NOMO-1 treated with DMSO at 0.1 percent for 48 hours (cell line): Measurements from ENCODE around the gene MVB12B.
A peak's percentile ranks its signal among the peaks of the same experiment; 100 is the strongest.

Experiments used
- DNase-seq: peaks from one replicate; lab custom pipeline; 2025; ENCODE audit not compliant: unreplicated experiment; lab: John Stamatoyannopoulos, UW

The MVB12B gene

DNA sequence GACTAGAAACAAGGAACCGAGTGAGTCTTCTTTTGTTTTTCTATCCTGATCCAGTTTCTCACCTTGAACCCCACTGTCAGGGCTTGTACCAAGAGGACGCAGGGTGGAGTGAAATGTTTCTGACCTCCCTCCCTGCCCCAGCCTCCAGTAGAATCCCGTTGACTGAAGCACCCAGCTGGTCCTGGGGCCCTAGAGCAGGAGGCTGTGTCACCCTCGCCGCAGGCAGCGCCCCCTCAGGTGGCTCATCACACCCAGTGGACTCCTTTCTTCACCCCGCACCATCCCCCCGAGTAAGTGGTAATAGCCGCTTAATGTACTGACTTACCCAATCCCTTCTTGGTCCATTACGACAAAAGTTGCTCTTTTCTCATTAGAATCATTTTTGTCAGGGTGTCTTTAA lies 53.8 kb downstream of the MVB12B start:
- no peak for DNase-seq

- DNase-seq: no peak
Measured at GRCh38 chr9:126381195-126381594, 54.6 kb downstream of the MVB12B start.

- peak; percentile 75 for DNase-seq
Measured at GRCh38 chr9:126383406-126384046, 56.9 kb downstream of the MVB12B start.

DNA sequence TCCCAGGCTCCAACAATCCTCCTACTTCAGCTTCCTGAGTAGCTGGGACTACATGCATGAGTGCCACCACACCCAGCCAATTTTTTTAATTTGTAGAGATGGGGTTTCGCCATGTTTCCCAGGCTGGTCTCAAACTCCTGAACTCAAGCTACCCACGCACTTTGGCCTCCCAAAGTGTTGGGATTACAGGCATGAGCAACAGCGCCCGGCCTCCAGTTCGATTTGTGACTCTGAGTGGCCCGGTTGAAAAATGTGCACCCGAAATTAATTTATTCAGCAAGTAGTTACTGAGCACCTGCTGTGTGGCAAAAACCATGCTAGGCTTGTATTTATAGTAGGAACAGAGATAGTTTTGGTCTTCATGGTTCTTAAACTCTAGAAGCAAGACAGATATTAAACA lies 58.3 kb downstream of the MVB12B start:
- DNase-seq: no peak

GRCh38 chr9:126386088-126386487 lies 59.5 kb downstream of the MVB12B start:
- no peak for DNase-seq

DNA sequence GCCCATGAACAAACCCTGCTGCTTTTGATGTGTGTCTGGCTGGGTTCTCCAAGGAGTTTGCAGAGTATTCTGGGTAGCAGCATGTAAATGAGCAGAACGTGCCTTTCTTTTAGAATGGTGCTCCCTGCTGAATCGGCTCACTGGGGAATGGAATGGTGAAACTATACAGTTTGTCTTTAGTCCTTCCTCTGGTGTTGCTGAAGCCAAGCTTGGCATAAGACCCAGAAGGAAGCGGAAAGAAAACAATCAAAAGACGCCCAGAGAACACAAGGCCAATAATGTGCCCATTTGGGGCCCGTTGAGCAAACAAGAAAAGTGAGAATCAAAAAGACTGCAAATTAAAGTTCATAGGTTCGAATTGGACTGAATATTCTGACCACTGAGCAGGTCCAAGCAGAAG lies 60.1 kb downstream of the MVB12B start:
- no peak for DNase-seq

GRCh38 chr9:126388964-126389708 lies 62.5 kb downstream of the MVB12B start:
- DNase-seq: no peak

GRCh38 chr9:126389992-126390391 lies 63.4 kb downstream of the MVB12B start:
- peak; percentile 83 for DNase-seq

GRCh38 chr9:126390923-126391322 lies 64.3 kb downstream of the MVB12B start:
- no peak for DNase-seq

DNA sequence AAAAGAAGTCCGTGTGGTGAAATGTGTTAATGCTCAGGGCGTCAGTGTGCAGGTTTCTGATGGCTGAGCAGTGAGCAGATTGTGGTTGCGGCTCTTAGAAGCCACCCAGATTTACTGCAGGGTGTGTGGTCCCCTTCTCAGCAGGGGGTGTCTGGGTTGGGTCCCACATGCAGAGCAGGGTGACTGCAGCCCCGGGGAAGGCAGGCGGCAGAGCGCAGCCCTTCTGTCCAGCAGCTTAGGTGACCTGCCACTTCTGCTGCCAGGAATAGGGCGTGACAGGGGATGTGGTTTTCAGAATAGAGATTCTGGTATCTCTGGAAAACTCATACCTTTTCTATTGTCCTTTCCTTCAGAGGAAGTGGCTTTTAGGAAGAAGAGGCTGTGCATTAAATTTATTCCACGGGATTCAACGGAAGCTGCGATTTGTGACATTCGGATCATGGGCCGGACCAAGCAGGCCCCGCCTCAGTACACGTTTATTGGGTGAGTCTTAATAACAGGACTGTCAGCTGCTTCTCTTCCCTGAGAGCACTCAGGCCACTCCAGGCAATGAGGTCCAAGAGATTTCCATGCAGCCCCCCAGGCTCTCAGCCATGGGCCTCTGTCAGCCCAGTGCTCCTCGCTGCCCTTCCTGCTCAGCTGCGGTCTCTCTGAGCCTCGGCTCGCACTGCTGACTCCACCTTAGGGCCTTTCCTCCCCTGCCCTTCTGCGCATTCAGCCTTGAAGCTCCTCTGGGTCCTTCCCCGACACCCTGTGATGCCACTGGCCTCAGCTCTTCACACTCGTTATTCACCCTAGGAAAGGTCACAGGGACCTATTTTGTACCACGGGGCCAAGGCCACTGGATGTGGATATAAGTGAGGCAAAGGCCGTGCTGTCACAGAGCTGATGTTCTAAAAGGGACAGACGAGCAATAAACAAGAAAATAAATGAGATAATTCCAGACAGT lies 65.4 kb downstream of the MVB12B start:
- no peak for DNase-seq

GRCh38 chr9:126392662-126393371 lies 66.2 kb downstream of the MVB12B start:
- DNase-seq: no peak

GRCh38 chr9:126393876-126394275 lies 67.2 kb downstream of the MVB12B start:
- no peak for DNase-seq

GRCh38 chr9:126394802-126395201 lies 68.2 kb downstream of the MVB12B start:
- DNase-seq: no peak

DNA sequence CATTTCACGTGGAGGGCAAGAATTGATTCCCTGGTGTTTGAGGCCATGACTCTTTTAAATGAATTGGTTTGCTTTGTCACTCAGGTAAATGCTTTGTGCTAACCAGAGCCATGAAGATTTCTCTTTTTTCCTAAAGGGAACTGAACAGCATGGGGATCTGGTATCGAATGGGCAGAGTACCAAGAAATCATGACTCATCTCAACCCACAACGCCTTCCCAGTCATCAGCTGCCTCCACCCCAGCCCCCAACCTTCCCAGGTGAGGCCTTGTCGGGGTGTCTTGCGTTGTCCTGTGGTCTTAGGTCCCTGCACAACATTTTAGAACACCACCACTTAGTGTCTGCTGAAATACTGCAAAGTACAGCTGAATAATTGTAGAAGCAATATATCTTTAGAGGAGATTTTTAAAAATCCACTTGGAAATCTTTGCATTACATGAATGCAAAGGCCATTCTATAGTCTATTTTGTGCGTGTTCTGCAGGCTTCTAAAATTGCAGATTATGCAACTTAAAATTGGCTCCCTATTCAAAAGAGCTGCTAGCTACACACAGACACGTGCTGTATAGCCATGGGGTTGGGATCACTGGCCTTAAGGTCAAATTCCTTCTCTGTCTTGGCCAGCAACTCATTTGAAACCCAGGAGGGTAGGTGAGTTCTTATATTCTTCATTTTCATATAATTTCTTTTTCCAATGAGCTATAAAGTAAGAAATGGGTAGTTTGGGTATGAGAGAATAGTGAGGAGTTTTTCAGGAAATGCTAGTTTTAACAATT lies 69.0 kb downstream of the MVB12B start:
- DNase-seq: peak; percentile 17

DNA sequence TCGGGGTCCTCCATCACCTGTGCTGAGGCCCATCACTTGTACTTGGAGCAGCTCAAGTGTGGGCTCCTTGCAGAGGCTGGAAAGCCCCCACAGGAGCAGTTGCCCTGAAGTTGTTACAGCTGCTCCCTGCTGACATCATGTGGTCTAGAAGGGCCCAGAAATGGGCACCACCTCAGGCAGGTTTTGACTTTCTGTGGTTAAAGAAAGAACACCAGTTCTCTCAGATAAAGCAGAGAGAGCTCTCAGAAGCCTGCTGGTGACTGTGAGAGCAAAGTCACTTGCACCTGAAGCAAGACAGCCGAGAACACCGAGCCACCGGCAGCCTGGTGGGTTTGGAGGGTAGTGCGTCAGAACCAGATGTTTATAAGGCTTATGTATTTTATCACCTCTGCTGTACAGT lies 70.4 kb downstream of the MVB12B start:
- no peak for DNase-seq

GRCh38 chr9:126398403-126399058 lies 71.9 kb downstream of the MVB12B start:
- peak; percentile 51 for DNase-seq

DNA sequence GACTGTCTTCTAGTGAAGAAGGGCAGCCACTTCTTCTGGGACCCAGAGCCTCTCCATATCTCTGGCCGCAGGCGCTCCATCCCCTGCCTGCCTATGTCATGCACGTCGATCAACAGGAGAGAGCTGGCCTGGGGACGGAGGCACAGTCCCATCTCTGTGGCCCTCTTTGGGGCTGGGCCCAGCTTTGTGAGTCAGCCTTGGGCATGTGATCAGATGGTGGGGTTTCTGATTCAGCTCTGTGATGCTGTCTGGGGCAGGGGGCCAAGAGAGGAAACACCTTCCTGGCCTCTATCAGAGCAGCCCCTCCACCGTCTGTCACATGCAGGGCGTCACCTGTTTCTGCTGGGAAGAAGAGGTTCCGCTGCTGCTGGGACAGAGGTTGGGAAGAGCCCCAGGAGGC lies 72.6 kb downstream of the MVB12B start:
- DNase-seq: no peak

- no peak for DNase-seq
Measured at GRCh38 chr9:126399789-126400188, 73.2 kb downstream of the MVB12B start.

DNA sequence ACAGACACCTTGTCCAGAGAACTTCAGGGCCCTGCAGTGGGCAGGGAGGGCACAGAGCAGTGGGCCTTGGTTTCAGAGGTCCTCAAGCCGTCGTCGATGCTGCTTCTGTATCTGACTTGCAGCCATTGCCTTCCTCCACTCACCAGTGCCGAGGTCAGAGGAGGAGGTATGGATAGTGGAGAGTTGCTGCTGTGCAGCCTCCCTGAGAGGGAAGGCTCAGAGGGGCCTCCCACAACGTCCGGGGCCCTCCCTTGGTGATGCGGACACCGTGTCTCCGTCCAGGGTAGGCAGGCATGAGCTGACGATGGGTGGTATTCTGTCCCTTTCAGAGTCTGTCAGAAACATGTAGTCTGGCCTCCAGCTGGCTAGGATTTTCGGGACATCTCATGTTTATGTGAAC lies 73.9 kb downstream of the MVB12B start:
- no peak for DNase-seq

DNA sequence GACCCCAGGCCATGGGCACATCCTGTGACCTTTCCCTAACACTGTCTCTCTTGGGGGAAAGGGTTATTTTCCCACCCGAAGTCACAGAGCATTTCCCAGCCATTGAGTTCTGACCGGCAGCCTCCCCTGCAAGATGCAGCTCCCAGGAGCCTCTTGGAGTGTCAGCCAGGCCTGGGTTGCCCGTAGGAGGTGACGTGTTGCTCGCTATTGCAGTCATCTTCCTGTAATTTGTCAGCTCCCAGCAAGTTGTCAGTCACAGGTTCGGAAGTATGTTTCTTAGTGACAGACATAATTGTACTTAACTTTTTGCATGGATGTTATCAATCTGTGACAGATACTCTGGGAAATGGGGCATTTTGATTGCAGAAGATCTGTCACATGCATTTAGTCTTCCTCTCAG lies 74.5 kb downstream of the MVB12B start:
- no peak for DNase-seq
